Left hindlimb (tissue), 1 donor: ENCODE results near the gene TPM2.
A peak's percentile ranks its signal among the peaks of the same experiment; 100 is the strongest.

Experiments used
- DNase-seq: peaks from one replicate; pipeline ENCODE4 v3.0.0-alpha.2; 2018

The TPM2 gene

DNA sequence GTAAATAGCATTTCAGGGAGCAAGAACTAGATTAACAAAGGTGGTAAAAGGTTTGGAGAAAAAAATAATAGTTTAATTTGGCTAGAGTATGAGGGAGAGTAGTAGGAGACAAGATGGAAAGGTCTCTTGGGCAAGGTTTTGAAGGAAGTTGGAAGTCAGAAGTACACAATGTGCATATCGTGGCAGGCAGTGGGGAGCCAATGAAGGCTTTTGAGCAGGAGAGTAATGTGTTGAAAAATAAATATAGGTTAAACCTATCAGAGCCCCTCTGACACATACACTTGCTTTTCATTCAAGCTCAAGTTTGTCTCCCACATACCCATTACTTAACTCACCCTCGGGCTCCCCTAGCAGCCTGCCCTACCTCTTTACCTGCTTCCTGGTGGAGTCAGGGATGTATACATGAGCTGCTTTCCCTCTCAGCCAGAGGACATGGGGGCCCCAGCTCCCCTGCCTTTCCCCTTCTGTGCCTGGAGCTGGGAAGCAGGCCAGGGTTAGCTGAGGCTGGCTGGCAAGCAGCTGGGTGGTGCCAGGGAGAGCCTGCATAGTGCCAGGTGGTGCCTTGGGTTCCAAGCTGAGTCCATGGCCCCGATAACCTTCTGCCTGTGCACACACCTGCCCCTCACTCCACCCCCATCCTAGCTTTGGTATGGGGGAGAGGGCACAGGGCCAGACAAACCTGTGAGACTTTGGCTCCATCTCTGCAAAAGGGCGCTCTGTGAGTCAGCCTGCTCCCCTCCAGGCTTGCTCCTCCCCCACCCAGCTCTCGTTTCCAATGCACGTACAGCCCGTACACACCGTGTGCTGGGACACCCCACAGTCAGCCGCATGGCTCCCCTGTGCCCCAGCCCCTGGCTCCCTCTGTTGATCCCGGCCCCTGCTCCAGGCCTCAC lies 16.3 kb downstream of the TPM2 start, which contains the start of gene CA9:
Gene CA9, plus strand, starts transcription at position 797 of the 893 bp plus-strand sequence. Its CDS starts 32 bp downstream, at position 829.
- DNase-seq, result peak; percentile 73

DNA sequence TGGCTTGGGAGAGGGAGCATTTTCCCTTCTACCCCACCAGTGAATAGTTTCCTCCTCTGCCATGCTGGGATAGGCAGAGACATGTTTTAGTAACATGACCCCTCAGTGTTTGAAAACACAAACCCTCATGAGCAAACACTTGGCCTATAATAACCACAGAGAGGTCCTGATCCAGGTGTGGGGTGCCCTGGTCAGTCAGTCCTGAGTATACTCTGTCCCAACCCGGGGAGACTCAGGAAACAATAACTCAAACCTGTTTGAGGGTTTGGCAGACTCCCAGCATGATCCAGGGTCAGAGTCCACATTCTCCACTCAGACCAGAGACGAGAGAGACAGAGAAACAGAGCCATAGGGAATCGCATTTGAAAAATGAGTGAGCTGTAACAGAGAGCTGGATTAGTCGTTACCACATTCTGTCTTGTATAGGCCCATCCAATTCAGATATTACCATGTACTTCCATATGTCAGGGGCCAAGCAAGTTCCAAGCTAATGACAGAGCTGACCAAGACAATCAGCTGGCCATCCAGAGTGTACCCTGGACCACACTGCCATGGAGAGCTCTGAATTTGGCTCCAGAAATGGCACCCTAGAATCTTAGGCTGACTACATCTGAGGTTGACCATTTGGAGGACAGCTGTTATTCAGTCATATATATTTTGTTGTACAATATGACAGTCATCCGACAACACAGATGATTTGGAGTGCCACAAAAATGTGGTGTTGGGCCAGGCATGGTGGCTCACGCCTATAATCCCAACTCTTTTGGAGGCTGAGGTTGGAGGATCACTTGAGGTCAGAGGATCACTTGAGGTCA lies 20.2 kb downstream of the TPM2 start:
- DNase-seq, result no peak

DNA sequence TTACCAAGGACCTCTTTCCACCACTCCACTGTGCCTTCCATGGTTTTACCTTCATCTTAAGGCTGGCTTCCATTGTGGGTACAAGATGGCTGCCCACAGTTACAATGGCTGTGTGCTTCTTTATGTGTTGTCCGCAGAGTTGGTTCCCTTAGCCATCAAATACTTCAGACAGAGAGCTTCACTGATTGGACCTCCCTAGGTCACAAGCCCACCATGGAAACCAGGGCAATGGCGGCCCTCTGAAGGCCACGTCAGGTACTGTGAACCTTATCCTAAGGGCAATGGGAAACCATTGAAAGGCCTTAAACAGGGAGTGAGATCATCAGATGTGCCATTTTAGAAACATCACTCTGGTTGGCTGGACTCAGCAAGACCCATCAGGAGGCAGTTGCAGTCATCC lies 21.8 kb downstream of the TPM2 start:
- DNase-seq, result no peak

DNA sequence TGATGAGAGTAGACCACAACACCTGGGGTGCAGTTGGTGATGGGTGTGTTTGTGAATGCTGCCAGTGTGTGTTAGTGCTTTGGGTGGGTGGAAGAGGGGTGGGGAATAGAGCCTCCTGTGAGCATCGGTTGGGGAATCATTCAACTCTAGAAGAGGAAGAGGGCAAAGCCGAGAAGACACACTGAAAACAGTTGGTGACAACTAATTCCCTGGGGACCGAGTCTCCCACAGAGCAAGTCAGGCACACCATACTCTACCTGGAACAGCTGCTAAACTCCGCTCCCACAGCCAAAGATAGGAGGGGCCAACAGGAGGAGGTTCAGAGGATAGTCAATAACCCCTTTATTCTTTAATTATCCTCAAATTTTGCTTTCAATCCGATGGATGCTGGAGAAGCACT lies 23.2 kb downstream of the TPM2 start:
- DNase-seq, result no peak

DNA sequence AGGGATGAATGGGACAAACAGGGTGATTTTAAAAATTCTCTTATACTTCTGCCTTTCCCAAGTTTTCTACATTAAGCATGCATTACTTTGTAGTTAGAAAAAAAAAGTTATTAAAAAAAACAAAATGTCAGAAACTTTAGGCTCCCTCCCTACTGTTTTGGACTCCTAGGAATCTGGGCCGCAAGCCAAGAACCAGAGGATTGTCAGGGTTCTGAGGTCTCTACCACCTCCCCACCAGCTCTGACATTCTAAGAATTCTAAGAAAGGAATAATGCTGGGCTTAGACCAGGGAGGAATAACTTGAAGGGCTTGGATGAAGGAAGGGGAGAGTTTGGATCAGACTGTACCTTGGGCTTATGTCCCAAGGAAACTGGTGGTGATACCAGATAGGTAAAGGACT lies 23.7 kb downstream of the TPM2 start:
- no peak for DNase-seq

DNA sequence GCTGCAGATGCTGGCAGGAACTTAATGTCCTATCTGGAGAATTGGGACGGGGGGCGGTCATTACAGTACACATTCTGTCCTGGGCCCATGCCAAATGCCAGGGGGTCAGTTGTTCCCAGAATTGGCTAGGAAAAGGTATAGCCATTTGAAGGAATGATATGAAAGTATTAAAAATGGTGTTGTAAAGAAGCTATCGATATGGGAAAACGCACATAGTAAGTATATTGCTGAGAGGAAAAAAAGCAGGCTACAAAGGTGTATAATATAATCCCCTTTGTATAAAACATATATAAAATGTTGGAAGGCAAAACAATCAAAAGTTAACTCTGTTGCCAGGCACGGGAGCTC lies 24.3 kb downstream of the TPM2 start:
- no peak for DNase-seq

DNA sequence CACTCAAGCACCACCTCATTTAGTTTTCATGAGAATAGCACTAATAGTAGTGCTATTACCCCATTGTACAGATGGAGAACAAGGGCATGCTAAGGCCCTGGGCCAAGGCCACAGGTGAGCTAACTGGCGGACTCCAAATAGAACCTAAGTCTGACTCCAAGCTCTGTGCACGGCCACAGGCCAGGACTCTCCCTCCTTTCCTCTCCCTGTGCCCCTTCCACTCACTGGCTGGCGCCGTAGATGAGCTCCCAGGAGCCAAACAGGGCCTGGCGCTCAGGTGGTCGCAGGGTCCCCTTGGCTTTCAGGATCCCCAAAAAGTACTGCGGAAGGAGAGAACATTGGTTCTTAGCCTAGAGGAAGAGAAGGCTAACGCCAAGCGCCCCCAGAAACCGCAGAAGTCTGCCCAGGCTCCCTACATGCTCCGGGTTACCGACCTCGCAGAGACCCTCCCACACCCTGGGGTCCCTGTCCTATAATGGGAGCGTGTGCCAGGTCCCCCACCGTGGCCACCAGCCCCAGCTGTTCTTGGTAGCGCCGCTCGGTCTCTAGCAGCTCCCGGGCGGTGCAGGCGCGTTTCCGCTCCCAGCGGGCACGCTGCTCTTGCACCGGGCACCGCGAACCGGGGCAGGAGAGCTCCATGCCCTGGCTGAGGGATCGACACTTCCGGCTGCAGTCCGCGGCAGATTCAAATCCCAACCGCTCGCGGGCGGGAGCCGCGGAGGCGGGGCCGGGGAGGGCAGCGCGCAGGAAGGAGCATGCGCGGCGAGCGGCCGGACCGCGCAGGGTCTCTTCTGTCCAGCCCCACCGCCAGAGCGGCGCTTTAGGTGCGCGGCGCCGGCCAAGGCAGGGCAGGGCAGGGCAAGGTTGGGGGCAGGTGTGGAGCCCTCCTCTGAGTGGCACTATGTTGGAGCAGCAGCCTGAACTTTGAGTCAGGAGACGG lies 24.9 kb downstream of the TPM2 start, which contains the start of gene ARHGEF39:
Gene ARHGEF39, minus strand, starts transcription at position 665 of the 940 bp plus-strand sequence. Its CDS starts 26 bp downstream, at position 639.
- DNase-seq, result peak; percentile 87

DNA sequence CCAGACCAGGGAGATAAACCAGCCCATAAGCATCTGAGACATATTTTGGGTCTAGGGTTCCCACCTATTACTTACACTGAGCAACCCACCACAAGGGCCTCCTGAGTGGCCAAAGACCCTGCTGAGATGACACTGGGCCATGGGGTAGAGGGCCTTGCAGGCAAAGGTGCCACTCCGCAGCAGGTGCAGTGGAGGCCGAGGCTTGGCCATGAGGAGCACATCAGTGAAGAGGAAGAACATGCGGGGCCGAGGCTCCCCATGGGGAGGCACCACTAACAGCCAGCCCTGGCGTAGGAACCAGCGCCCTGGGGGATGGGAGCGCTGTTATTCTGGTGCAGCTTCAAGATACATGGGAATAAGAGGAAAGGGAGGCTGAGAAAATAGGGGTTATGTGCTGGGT lies 27.3 kb downstream of the TPM2 start:
- DNase-seq, result no peak

DNA sequence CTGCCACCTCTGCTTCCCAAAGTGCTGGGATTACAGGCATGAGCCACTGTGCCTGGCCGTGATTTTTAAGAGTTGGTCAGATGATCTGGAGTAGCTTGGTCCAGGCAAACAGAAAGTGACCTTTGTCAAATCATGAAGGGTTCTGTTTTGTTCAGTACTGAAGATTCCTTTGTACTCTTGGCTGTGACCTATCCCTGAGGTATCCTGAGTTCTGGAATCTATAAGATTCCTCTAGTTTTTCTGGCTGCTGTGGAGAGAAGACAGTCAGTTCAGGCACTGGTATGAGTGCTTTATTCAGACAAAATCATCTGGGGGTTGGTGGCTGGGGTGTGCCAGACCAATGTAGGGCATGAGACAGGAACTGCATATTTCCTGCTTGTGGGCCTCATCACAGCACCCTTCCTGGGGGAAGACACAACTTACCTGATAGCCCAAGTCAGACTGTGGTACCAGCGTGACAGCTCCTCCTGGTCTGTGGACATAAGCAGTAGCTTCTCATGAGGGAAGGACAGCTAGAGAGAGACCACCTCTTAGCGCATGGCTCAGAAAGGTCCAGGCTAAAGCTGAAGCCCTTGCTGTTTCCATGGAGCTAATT lies 27.9 kb downstream of the TPM2 start:
- no peak for DNase-seq

DNA sequence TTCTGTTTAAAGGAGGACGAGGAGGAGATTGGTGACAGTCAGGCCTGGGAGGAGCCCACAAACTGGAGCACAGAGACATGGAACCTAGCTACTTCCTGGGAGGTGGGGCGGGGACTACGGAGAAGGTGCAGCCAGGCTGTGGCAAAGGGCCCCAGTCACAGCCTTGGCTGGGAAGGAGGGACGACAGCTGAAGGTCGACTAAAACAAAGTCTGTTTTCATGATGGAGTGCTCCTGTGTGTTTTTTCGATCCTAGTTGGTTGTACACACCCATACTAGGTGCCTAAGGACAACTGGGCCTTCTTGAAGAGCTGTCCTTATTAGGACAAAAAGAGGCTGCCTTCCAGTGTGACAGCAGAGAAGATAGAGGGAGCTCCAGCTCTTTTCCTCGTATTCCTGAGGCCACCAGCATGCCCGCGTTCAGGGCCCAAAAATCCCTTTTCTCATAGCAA lies 28.7 kb downstream of the TPM2 start:
- no peak for DNase-seq

DNA sequence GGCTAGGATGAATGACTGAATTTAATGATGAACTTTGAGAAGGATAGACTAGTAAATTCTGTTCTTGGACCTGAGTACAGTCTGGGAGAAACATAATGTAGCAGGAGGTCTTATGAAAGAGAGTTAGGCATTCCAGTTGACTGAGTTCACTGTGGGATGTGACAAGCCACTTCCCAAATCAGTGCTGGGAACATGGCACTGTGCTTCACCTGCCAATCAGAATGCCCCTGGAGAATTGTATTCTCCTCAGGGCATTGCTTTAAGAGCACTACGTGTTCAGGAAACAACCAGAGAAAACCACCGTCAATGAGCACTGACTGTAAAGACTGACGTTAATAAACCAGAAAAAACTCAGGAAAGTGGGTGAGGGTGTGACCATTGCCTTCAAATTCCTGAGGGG lies 30.4 kb downstream of the TPM2 start:
- DNase-seq, result no peak

DNA sequence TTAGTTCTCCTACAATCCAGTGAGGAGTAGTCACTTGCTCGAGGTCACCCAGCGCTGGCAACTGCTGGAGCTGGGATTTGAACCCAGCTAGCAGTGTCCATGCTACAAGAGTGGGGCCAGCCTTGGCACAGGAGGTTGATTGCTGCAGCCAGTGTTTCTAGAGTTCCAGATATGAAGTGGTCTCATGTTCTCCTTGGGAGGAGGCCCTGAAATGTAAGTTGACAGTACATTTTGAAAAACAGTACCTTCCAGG lies 30.8 kb downstream of the TPM2 start:
- DNase-seq, result no peak

DNA sequence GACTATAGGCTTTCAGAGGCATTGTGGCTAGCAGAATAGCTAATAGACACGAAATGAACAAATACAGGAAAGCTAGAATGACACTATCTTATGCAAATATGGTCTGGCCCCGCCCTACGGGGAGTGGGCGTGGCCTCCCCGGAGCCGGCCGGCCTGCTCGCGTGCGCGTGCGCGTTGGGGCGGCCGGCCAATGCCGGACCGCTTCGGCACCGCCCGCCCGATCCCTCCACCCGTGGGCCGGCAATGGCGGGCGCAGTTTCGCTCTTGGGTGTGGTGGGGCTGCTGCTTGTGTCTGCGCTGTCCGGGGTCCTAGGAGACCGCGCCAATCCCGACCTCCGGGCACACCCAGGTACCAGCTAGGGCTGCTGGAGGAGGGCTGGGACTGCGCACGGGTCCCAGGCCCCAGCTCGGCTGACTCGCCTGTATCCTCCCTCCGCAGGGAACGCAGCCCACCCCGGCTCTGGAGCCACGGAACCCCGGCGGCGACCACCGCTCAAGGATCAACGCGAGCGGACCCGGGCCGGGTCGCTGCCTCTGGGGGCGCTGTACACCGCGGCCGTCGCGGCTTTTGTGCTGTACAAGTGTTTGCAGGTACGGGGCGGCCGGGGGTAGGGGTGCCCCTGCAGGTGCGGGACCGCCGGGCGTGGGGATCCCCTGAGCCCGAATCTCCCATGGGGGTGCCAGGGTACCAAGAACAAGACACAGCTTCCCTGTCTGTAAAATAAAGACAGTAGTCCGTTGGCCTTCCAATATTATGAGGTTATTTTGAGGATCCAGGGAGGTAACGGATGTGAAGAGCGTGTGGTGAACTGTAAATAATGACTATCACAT lies 31.4 kb downstream of the TPM2 start, which contains the start of gene CCDC107:
Gene CCDC107, plus strand, starts transcription at position 156 of the 831 bp plus-strand sequence. Its CDS starts 88 bp downstream, at position 244.
- peak; percentile 93 for DNase-seq

DNA sequence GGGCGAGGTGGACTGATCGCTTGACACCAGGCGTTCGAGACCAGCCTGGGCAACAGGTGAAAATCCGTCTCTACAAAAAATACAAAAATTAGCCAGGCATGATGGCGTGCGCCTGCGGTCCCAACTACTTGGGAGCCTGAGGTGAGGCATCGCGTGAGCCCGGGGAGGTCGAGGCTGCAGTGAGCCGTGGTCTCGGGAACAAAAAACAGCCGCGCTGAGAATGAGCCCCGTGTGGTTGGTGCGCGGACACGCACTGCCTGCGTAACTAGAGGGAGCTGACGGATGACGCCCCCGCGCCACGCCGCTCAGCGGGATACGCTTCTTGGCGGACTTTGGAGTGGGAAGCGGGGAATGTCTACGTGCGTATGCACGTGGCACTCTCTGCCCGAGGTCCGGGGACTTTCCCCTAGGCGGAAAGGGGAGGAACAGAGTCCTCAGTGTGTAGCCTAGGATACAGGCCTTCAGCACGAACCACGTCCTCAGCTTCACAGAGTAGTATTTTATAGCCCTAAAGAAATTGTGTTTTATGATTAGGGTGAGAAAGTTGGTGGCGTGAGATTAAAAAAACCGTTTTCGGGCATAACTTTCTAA lies 32.1 kb downstream of the TPM2 start, which contains the start of gene RMRP:
Gene RMRP, minus strand, starts transcription at position 474 of the 591 bp plus-strand sequence.
- DNase-seq, result peak; percentile 99

DNA sequence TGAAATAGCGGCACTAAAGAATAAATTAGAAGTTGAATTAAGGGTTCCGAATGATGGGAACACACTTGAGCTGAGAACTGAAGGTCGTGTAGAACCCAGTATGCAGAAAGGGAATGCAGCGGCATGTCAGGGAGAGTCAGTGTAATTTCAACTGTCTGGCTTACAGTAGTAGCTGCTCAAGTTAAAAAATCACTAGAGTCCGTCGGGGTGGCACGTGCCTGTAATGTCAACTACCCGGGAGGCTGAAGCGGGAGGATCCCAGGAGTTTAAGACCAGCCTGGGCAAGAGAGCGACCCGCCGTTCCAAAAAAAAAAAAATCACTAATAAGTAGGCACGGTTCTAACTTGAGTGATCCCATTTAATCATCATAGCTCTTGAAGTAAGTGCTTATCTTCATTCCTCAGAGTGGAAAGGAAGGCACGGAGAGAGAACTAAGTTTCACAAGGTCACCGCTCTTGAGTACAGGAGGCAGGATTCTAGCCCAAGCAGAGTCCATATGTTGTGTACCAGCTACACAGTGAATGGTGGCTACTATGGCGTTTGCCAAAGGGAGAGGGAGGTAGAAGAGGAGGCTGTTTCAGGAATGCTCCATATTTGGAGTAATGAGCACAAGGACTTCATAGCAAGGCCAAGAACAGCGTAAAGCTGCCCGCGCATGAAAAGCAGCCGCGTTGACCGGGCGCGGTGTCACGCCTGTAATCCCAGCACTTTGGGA lies 32.7 kb downstream of the TPM2 start:
- DNase-seq, result no peak

DNA sequence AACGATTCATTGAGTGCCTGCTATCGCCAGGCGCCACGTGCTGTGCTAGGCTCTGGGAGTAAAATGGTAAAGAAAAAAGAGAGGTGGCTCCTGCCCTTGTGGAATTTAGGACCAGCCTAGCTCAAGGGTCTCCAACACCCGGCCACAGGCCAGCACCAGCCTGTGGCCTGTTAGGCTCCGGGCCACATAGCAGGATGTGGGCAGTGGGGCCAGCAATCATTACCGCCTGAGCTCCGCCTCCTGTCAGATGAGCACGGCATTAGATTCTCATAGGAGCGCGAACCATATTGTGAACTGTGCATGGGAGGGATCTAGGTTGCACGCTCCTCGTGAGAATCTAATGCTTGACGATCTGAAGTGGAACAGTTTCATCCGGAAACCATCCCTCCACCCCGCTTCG lies 33.4 kb downstream of the TPM2 start:
- DNase-seq, result no peak

DNA sequence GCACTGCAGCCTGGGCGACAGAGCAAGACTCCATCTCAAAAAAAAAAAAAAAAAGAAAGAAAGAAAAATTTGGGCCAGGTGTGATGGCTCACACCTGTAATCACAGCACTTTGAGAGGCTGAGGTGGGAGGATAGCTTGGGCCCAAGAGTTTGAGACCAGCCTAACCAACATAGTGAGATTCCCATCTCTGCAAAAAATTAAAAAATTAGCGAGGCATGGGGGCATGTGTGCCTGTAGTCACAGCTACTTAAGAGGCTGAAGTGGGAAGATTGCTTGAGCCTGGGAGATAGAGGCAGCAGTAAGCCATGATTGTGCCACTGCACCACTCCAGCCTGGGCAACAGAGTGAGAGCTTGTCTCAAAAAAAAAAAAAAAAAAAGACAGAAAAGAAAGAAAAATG lies 36.1 kb downstream of the TPM2 start:
- no peak for DNase-seq

DNA sequence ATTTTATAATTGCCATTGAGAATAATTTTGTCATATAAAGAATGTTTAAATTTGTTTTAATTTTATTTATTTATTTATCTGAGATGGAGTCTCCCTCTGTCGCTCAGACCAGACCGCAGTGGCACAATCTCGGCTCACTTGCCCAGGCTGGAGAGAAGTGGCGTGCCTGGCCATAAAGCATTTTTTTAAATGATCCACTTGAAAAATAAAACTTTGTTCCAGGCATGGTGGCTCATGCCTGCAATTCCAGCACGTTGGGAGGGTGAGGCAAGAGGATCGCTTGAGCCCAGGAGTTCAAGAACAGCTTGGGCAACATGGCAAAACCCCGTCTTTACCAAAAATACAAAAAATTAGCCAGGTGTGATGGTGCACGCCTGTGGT lies 36.9 kb downstream of the TPM2 start:
- no peak for DNase-seq

DNA sequence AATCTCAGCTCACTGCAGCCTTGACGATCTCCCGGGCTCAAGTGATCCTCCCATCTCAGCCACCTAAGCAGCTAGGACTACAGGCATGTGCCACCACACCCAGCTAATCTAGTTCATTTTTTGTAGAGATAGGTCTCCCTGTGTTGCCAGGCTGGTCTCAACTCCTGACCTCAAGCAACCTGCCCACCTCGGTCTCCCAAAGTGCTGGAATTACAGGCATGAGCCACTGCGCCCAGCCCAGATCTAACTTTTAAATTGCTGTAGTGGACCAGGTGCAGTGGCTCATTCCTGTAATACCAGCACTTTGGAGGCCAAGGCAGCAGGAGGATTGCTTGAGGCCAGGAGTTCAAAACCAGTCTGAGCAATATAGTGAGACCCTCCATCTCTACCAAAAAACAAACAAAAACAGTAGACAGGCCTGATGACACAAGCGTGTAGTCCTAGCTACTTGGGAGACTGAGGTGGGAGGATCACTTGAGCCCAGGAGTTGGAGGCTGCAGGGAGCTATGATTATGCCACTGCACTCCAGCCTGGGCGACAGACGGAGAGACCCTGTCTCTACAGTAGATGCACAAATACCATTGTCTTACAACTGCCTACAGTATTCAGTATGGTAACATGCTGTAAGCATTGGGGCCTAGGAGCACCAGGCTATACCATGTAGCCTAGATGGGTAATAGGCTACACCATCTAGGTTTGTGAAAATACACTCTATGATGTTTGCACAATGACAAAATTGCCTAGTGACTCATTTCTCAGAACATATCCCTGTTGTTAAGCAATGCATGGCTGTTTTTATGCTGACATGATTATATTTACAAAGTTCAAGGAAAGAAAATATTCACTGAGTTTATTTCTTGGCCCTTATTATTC lies 37.5 kb downstream of the TPM2 start:
- DNase-seq, result no peak
